B cell (primary cell): ENCODE measurements around the gene RNASEH2C. TPM values are rescaled to one million over a fixed set of nuclear protein-coding genes. Genes with fewer than 3 reads are reported as not detected.

Source experiments
- ATAC-seq: fragments of 200-7000 bp; cut with Tn5 transposase; one replicate; pipeline ENCODE4 v1.10.0; 2021; ENCODE audit warnings: low read depth, mild to moderate bottlenecking, moderate number of reproducible peaks, moderate library complexity
- CTCF ChIA-PET: fragments of 350-600 bp; sonication (Branson Sonifier 250); formaldehyde crosslinking; loops from one replicate; lab custom pipeline; 2021; ENCODE audit warnings: antibody characterized with exemption, inconsistent platforms; lab: Charles Lee
- POLR2A ChIA-PET: fragments of 350-600 bp; sonication (Branson Sonifier 250); formaldehyde crosslinking; loops from one replicate; lab custom pipeline; 2021; ENCODE audit warnings: antibody characterized with exemption; lab: Charles Lee
- DNase-seq: peaks from one replicate; pipeline ENCODE4 v3.0.0; 2013
- H2AFZ ChIP-seq: 2 replicates; pipeline ENCODE4 v1.6.1; 2012; ENCODE audit warnings: mild to moderate bottlenecking, low read depth, low read length; ENCODE audit not compliant: insufficient read depth, poor library complexity, severe bottlenecking
- H3K27ac ChIP-seq, 2 donors: 1 replicate in 1 of 2; 2 replicates in 1 of 2; pipeline ENCODE4 v1.5.1; 2012 to 2013; ENCODE audit warnings: low read length in 2 of 2, mild to moderate bottlenecking in 2 of 2, moderate library complexity in 1 of 2
- H3K27me3 ChIP-seq, 4 experiments: fragments of 200-600 bp in 1 of 4; sonication (generic) in 1 of 4; replicated peaks in 1 of 4; 1 replicate in 2 of 4; 2 replicates in 2 of 4; pipeline versions ENCODE4 v1.6.1 to v1.7.0; 2013 to 2016; ENCODE audit warnings: low read length in 3 of 4, mild to moderate bottlenecking in 2 of 4, mixed read lengths in 1 of 4, moderate library complexity in 1 of 4; ENCODE audit not compliant: insufficient read depth in 4 of 4, control insufficient read depth in 3 of 4; ENCODE audit errors: control extremely low read depth in 1 of 4
- H3K36me3 ChIP-seq, 2 experiments: replicated peaks in 1 of 2; 1 replicate in 1 of 2; 2 replicates in 1 of 2; pipeline versions ENCODE4 v1.6.1 to v1.7.1; 2013; ENCODE audit warnings: low read length in 1 of 2; ENCODE audit not compliant: insufficient read depth in 2 of 2, control insufficient read depth in 1 of 2; ENCODE audit errors: control extremely low read depth in 1 of 2, extremely low read depth in 1 of 2
- H3K4me1 ChIP-seq, 2 donors: fragments of 200-600 bp in 1 of 2; sonication (generic) in 1 of 2; 1 replicate in 1 of 2; 2 replicates in 1 of 2; pipeline versions ENCODE4 v1.5.1 to v1.6.1; 2013 to 2017; ENCODE audit warnings: low read length in 2 of 2; ENCODE audit not compliant: control insufficient read depth in 2 of 2, insufficient read depth in 2 of 2
- H3K4me2 ChIP-seq: replicated peaks from 2 replicates; pipeline ENCODE3; 2012; ENCODE audit warnings: mild to moderate bottlenecking, low read depth, low read length; ENCODE audit not compliant: poor library complexity, severe bottlenecking
- H3K4me3 ChIP-seq, 5 experiments: fragments of 200-600 bp in 1 of 5; sonication (generic) in 1 of 5; 1 replicate in 3 of 5; 2 replicates in 2 of 5; pipeline versions ENCODE4 v1.5.1 to v1.7.0; 2011 to 2016; ENCODE audit warnings: low read length in 4 of 5, mild to moderate bottlenecking in 4 of 5, low read depth in 2 of 5, control low read depth in 1 of 5, moderate library complexity in 1 of 5; ENCODE audit not compliant: insufficient read depth in 1 of 5; ENCODE audit errors: control extremely low read depth in 1 of 5, extremely low read depth in 1 of 5
- H3K79me2 ChIP-seq: fragments of 200-600 bp; sonication (generic); one replicate; pipeline ENCODE4 v1.6.0; 2016; ENCODE audit warnings: low read length; ENCODE audit not compliant: control insufficient read depth, insufficient read depth
- H3K9ac ChIP-seq: fragments of 200-600 bp; sonication (generic); 2 replicates; pipeline ENCODE4 v1.6.1; 2017; ENCODE audit warnings: mild to moderate bottlenecking, low read length, moderate library complexity
- H3K9me3 ChIP-seq, 3 donors: one replicate each; pipeline versions ENCODE4 v1.6.1 to v1.7.1; 2013; ENCODE audit warnings: low read length in 2 of 3; ENCODE audit not compliant: control insufficient read depth in 2 of 3, insufficient read depth in 1 of 3; ENCODE audit errors: control extremely low read depth in 1 of 3
- H4K20me1 ChIP-seq: 2 replicates; pipeline ENCODE4 v1.6.0; 2012; ENCODE audit warnings: mild to moderate bottlenecking, low read length; ENCODE audit not compliant: insufficient read depth, control insufficient read depth, poor library complexity, severe bottlenecking
- H3K27ac Mint-ChIP-seq: one replicate; pipeline ENCODE4 v1.8.0; 2021; ENCODE audit warnings: mixed read lengths
- H3K27me3 Mint-ChIP-seq: one replicate; pipeline ENCODE4 v1.8.0; 2021; ENCODE audit warnings: mixed read lengths
- H3K4me1 Mint-ChIP-seq: one replicate; pipeline ENCODE4 v1.8.0; 2021; ENCODE audit warnings: mixed read lengths
- H3K4me3 Mint-ChIP-seq: one replicate; pipeline ENCODE4 v1.8.0; 2021; ENCODE audit warnings: mixed read lengths
- H3K9me3 Mint-ChIP-seq: one replicate; pipeline ENCODE4 v1.8.0; 2022; ENCODE audit warnings: mixed read lengths; ENCODE audit not compliant: insufficient read depth
- EZH2 ChIP-seq: IDR thresholded peaks from 2 replicates; pipeline ENCODE4 v1.6.1; 2012; ENCODE audit warnings: borderline replicate concordance, low read depth, mild to moderate bottlenecking, moderate library complexity, low read length; ENCODE audit not compliant: insufficient read depth, poor library complexity, severe bottlenecking
- WGBS: methylation state at CpG from one replicate; pipeline ENCODE4 v1.1.5; 2013; ENCODE audit warnings: missing lambda C conversion rate; ENCODE audit not compliant: insufficient coverage; 5-methylcytosine and 5-hydroxymethylcytosine counted together
- intact Hi-C: fragments of 100-400 bp; cut with micrococcal nuclease; formaldehyde crosslinking; loops from one replicate; pipeline ENCODE4 v1.10.0; 2022
- polyA plus RNA-seq: library from polyadenylated mRNA; depleted of rRNA; stranded (reverse); fragments of >200 nt; gene quantifications from 2 replicates; pipeline ENCODE4 v1.2.3, GENCODE V29; 2012
- total RNA-seq, 2 donors: library from RNA; stranded (reverse); fragments of 120-200 nt in 1 of 2; gene quantifications; 1 replicate in 1 of 2; 2 replicates in 1 of 2; pipeline versions ENCODE4 v1.2.3 to v1.2.4, GENCODE V29; 2013 to 2022
- TF ChIP-seq, protein P1 (sequence below): fragments of 200-600 bp; IDR thresholded peaks from one replicate; pipeline ENCODE4 v1.8.0; 2022; ENCODE audit warnings: antibody characterized with exemption, mild to moderate bottlenecking

The RNASEH2C gene
- total and polyA plus RNA-seq, 2 donors (not counting 1 experiment from before 2014, with no cell fraction given) = 75.3 to 95.0 TPM

DNA sequence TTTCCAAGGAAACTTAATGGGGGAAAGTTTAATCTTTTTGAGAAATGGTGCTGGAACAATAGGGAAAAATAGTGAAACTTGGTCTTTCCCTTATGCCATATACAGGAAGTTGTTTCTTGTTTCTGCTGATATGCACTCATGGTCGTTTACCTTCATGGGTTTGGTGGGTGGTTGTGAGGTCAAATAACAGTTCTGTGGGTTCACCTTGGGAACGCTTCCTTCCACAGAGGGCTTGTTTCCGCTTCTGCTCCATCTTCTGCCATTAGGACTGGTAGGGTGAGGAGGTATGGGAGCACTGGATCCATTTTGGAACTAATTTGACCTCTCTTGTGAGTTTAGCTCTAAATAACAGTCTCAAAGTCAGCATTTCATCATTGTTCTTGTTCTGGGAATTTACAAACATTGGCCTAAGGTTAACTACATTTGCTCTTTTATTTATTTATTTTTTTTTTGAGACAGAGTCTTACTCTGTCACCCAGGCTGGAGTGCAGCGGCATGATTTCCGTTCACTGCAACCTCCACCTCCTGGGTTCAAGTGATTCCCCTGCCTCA, 40.3 kb downstream of the RNASEH2C start:
- no peak overlapping the region for H3K4me3 Mint-ChIP-seq
- Histone ChIP-seq H3K4me2 (no peak overlapping the region), H3K79me2 (no peaks in the 10 kb centered on the region), H2AFZ (no peak overlapping the region), H3K36me3 (no peaks in the 10 kb centered on the region), H3K9ac (no peak overlapping the region), H3K27ac (no peak overlapping the region), H3K9me3 (no peaks in the 10 kb centered on the region), H3K27me3 (no peaks in the 10 kb centered on the region), H3K4me3 (no peak overlapping the region), H3K4me1 (no peaks in the 10 kb centered on the region), H4K20me1 (no peaks in the 10 kb centered on the region)
- TF ChIP-seq EZH2 = no peak
- TF ChIP-seq, protein P1, sequence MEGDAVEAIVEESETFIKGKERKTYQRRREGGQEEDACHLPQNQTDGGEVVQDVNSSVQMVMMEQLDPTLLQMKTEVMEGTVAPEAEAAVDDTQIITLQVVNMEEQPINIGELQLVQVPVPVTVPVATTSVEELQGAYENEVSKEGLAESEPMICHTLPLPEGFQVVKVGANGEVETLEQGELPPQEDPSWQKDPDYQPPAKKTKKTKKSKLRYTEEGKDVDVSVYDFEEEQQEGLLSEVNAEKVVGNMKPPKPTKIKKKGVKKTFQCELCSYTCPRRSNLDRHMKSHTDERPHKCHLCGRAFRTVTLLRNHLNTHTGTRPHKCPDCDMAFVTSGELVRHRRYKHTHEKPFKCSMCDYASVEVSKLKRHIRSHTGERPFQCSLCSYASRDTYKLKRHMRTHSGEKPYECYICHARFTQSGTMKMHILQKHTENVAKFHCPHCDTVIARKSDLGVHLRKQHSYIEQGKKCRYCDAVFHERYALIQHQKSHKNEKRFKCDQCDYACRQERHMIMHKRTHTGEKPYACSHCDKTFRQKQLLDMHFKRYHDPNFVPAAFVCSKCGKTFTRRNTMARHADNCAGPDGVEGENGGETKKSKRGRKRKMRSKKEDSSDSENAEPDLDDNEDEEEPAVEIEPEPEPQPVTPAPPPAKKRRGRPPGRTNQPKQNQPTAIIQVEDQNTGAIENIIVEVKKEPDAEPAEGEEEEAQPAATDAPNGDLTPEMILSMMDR = no peak
- whole genome bisulfite sequencing = 93% methylated on average over 3 of the region's 5 CpGs
- H3K27me3 Mint-ChIP-seq = peaks cover 4% of the 10 kb centered on the region
- ATAC-seq (no peak), DNase-seq (no peak)
- ChIA-PET POLR2A (interaction anchor here (0.5 kb wide), 1 partner anchor 8 kb away, joined by 5 read pairs; no protein-coding TSS in a partner anchor), CTCF (interaction anchor here (0.7 kb wide), 1 partner anchor 170 kb away, joined by 3 read pairs; no protein-coding TSS in a partner anchor)
- H3K27ac Mint-ChIP-seq = no peak overlapping the region
- no peaks in the 10 kb centered on the region for H3K9me3 Mint-ChIP-seq
- H3K4me1 Mint-ChIP-seq = no peaks in the 10 kb centered on the region
- intact Hi-C loops = no loop called here

DNA sequence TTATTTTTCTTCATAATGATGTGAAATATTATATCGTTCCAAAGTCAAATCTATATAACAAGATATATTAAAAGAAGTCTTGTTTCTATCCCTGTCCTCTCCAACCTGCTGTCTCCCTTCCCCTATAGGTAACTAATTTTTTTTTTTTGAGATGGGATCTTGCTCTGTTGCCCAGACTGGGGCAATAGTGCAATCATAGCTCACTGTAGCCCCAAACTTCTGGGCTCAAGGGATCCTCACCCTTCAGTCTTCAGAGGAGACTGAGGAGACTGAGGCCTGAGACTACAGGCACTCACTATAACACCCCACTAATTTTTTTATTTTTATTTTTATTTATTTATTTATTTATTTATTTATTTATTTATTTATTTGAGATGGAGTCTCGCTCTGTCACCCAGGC, 47.6 kb downstream of the RNASEH2C start:
- WGBS = no CpG with 5 or more reads among the region's 2 CpGs
- Histone ChIP-seq H3K27ac (no peak overlapping the region), H3K9ac (no peak overlapping the region), H3K4me3 (no peak overlapping the region), H3K27me3 (no peaks in the 10 kb centered on the region), H4K20me1 (no peaks in the 10 kb centered on the region), H2AFZ (no peak overlapping the region), H3K4me2 (no peak overlapping the region), H3K4me1 (no peaks in the 10 kb centered on the region), H3K79me2 (peaks cover 13% of the 10 kb centered on the region), H3K36me3 (no peaks in the 10 kb centered on the region), H3K9me3 (no peaks in the 10 kb centered on the region)
- CTCF ChIA-PET = no interaction called here
- Mint-ChIP-seq H3K9me3 (no peaks in the 10 kb centered on the region), H3K4me3 (no peak overlapping the region), H3K27ac (no peak overlapping the region), H3K27me3 (no peaks in the 10 kb centered on the region), H3K4me1 (no peaks in the 10 kb centered on the region)
- intact Hi-C loops = no loop called here
- DNase-seq = no peak
- ATAC-seq = no peak
- TF ChIP-seq, protein P1 = no peak
- TF ChIP-seq EZH2 = no peak
- POLR2A ChIA-PET = no interaction called here
